ENCODE data around the gene RNF39.

RNF39 gene

GRCh38 chr6:30066577-30067459, 8.8 kb downstream of the RNF39 start, which contains the start of gene PPP1R11:
PPP1R11 (plus strand) TSS chr6:30067198; CDS start chr6:30067411, 213 bp downstream.
- Histone ChIP-seq H3K27ac (peak within 1 kb of the TSS; percentile 79 to 92 (median 85)), H3K9ac (peak within 1 kb of the TSS; percentile 76 to 88 (median 84)), H3K27me3 (peaks cover 2 to 11% (median 7%) of the 10 kb centered on the region in 11 experiments; a peak in 20 of 22 replicates), H3K36me3 (peaks cover 29 to 65% (median 50%) of the 10 kb centered on the region in 11 experiments), H4K20me1 (peaks cover 0 to 15% (median 0%) of the 10 kb centered on the region in 11 experiments; a peak in 6 of 22 replicates), H3K4me2 (peak within 1 kb of the TSS; percentile 77 to 98 (median 94)), H3K9me3 (replicated peaks in 1 of 11) (no peaks in the 10 kb centered on the region), H3K4me3 (peak within 1 kb of the TSS; percentile 66 to 82 (median 77)), H3K4me1 (peaks cover 44 to 58% (median 48%) of the 10 kb centered on the region in 10 experiments)
- no peak for TF ChIP-seq Cebpa-rat (IDR thresholded peaks at IDR 0.05)

- no peak for TF ChIP-seq Cebpa-rat (IDR thresholded peaks at IDR 0.05)
- Histone ChIP-seq H3K9ac (peak overlapping the region; percentile 65 to 88 (median 81)), H4K20me1 (peaks cover 0 to 8% (median 0%) of the 10 kb centered on the region in 11 experiments; a peak in 6 of 22 replicates), H3K4me3 (peak overlapping the region; percentile 66 to 82 (median 77)), H3K9me3 (replicated peaks in 1 of 11) (no peaks in the 10 kb centered on the region), H3K36me3 (peaks cover 29 to 62% (median 47%) of the 10 kb centered on the region in 11 experiments), H3K4me2 (peak overlapping the region; percentile 77 to 97 (median 90)), H3K4me1 (peaks cover 45 to 58% (median 49%) of the 10 kb centered on the region in 10 experiments), H3K27ac (peak overlapping the region; percentile 54 to 92 (median 82)), H3K27me3 (peaks cover 0 to 4% (median under 1%) of the 10 kb centered on the region in 11 experiments; a peak in 5 of 22 replicates)
Observed at GRCh38 chr6:30066082-30066481, 9.5 kb downstream of the RNF39 start.

- Histone ChIP-seq H3K36me3 (peaks cover 10 to 36% (median 20%) of the 10 kb centered on the region in 11 experiments; a peak in 17 of 22 replicates), H3K4me2 (peak overlapping the region; percentile 88 to 98 (median 94); a peak in 18 of 22 replicates), H3K4me3 (no peak overlapping the region), H3K4me1 (peaks cover 50 to 65% (median 58%) of the 10 kb centered on the region in 10 experiments), H3K27ac (no peak overlapping the region), H3K9me3 (replicated peaks in 1 of 11) (no peaks in the 10 kb centered on the region), H3K9ac (peak overlapping the region in 1 of 11 experiments; percentile 39; a peak in 1 of 22 replicates), H4K20me1 (no peaks in the 10 kb centered on the region), H3K27me3 (no peaks in the 10 kb centered on the region)
- TF ChIP-seq Cebpa-rat (IDR thresholded peaks at IDR 0.05) = no peak
Observed at GRCh38 chr6:30063315-30063714, 12.3 kb downstream of the RNF39 start.

- Histone ChIP-seq H3K9me3 (replicated peaks in 1 of 11) (no peaks in the 10 kb centered on the region), H3K4me3 (peak overlapping the region; percentile 80 to 94 (median 87)), H4K20me1 (no peaks in the 10 kb centered on the region), H3K27me3 (no peaks in the 10 kb centered on the region), H3K9ac (peak overlapping the region in 8 of 11 experiments; percentile 82 to 92 (median 86); a peak in 12 of 22 replicates), H3K4me2 (peak overlapping the region; percentile 88 to 98 (median 94)), H3K36me3 (peaks cover 15 to 41% (median 26%) of the 10 kb centered on the region in 11 experiments; a peak in 21 of 22 replicates), H3K27ac (peak overlapping the region in 2 of 11 experiments; percentile 86 to 91; a peak in 2 of 22 replicates), H3K4me1 (peaks cover 43 to 59% (median 51%) of the 10 kb centered on the region in 10 experiments)
- no peak for TF ChIP-seq Cebpa-rat (IDR thresholded peaks at IDR 0.05)
Observed at GRCh38 chr6:30062471-30063178, 12.9 kb downstream of the RNF39 start.

- no peaks in the 10 kb centered on the region for H3K9me3 ChIP-seq (replicated peaks in 1 of 11)
- H3K36me3 ChIP-seq = peaks cover 22 to 48% (median 32%) of the 10 kb centered on the region in 11 experiments
- no peak for TF ChIP-seq Cebpa-rat (IDR thresholded peaks at IDR 0.05)
- H3K4me3 ChIP-seq = peak overlapping the region; percentile 80 to 94 (median 87)
- H3K4me2 ChIP-seq = peak overlapping the region; percentile 88 to 98 (median 94)
- peak overlapping the region; percentile 82 to 92 (median 89) for H3K9ac ChIP-seq
- no peaks in the 10 kb centered on the region for H4K20me1 ChIP-seq
- H3K27me3 ChIP-seq = no peaks in the 10 kb centered on the region
- peaks cover 42 to 58% (median 50%) of the 10 kb centered on the region in 10 experiments for H3K4me1 ChIP-seq
- peak overlapping the region; percentile 71 to 92 (median 87) for H3K27ac ChIP-seq
Observed at GRCh38 chr6:30061858-30062458, 13.6 kb downstream of the RNF39 start.

GRCh38 chr6:30061092-30061857, 14.3 kb downstream of the RNF39 start, which contains the start of gene POLR1H:
POLR1H (plus strand) TSS chr6:30061265; CDS start chr6:30061525, 260 bp downstream.
- Histone ChIP-seq H3K27ac (peak within 1 kb of the TSS; percentile 71 to 92 (median 87)), H3K36me3 (peaks cover 28 to 54% (median 37%) of the 10 kb centered on the region in 11 experiments)

GRCh38 chr6:30060606-30061091, 14.9 kb downstream of the RNF39 start:
- Histone ChIP-seq H3K27me3 (no peaks in the 10 kb centered on the region), H3K4me1 (peaks cover 37 to 51% (median 42%) of the 10 kb centered on the region in 10 experiments)

More at GRCh38 chr6:30061092-30061857, 14.3 kb downstream of the RNF39 start, which contains the start of gene POLR1H:
- peak within 1 kb of the TSS; percentile 90 to 98 (median 94) for H3K4me2 ChIP-seq
- TF ChIP-seq Cebpa-rat (IDR thresholded peaks at IDR 0.05) = no peak
- no peaks in the 10 kb centered on the region for H3K9me3 ChIP-seq (replicated peaks in 1 of 11)
- peak within 1 kb of the TSS; percentile 82 to 92 (median 89) for H3K9ac ChIP-seq
- H3K27me3 ChIP-seq = no peaks in the 10 kb centered on the region
- peaks cover 42 to 57% (median 48%) of the 10 kb centered on the region in 10 experiments for H3K4me1 ChIP-seq
- no peaks in the 10 kb centered on the region for H4K20me1 ChIP-seq
- peak within 1 kb of the TSS; percentile 80 to 94 (median 87) for H3K4me3 ChIP-seq

More at GRCh38 chr6:30060606-30061091, 14.9 kb downstream of the RNF39 start:
- peak overlapping the region; percentile 82 to 92 (median 89) for H3K9ac ChIP-seq
- peak overlapping the region; percentile 80 to 94 (median 87) for H3K4me3 ChIP-seq
- peak overlapping the region; percentile 75 to 98 (median 94) for H3K4me2 ChIP-seq
- no peak for TF ChIP-seq Cebpa-rat (IDR thresholded peaks at IDR 0.05)
- no peaks in the 10 kb centered on the region for H4K20me1 ChIP-seq
- H3K36me3 ChIP-seq = peaks cover 29 to 61% (median 37%) of the 10 kb centered on the region in 11 experiments
- peak overlapping the region; percentile 71 to 92 (median 87) for H3K27ac ChIP-seq
- no peaks in the 10 kb centered on the region for H3K9me3 ChIP-seq (replicated peaks in 1 of 11)
